ENCODE results near the gene RNF213. TPM values are rescaled to one million over a fixed set of nuclear protein-coding genes. Genes with fewer than 3 reads are reported as not detected.

RNF213 gene
- 62.1 and 62.8 TPM in 2 replicates for total RNA-seq (2021; fragmentation: NEBNext Ultra II Directional; extraction: Animal tissue kit (Norgen Biotek cat#: 25700))
- polyA plus RNA-seq (2011; rRNA removed), result 30.4 and 33.8 TPM in 2 replicates
- 29.3 TPM for polyA plus RNA-seq (2011; cell fraction: cytosol; rRNA removed)
- polyA plus RNA-seq (2011; cell fraction: nucleus; rRNA removed), result 278 TPM
- polyA plus RNA-seq (2012, experiment 1 of 2), result 41.4 to 55.4 TPM (median 46.9 TPM) in 4 replicates
- 4.1 TPM for polyA plus RNA-seq (2012, experiment 2 of 2)
- 26.5 TPM for polyA plus RNA-seq (2013, experiment 1 of 2)
- 21.3 TPM for polyA plus RNA-seq (2013, experiment 2 of 2)
- 118 and 169 TPM in 2 replicates for polyA minus RNA-seq (2011; rRNA and poly(A)+ RNA removed)
- 76.0 TPM for polyA minus RNA-seq (2011; cell fraction: cytosol; rRNA and poly(A)+ RNA removed)
- 166 TPM for polyA minus RNA-seq (2011; cell fraction: nucleus; rRNA and poly(A)+ RNA removed)
- long read RNA-seq, experiment 1, partial matches to known transcripts, result 6 of 11 reads
- long read RNA-seq, experiment 1, other reads (novel, unspliced or antisense), result 5 of 11 reads
- long read RNA-seq, experiment 2, partial matches to known transcripts, result 0 of 1 reads
- long read RNA-seq, experiment 2, other reads (novel, unspliced or antisense), result 1 of 1 reads

- H3K56ac ChIP-seq (replicated peaks; ENCODE audit: insufficient read length, low read depth, low read length), result peak within 1 kb of the TSS; percentile 86
- POLR2A ChIA-PET (ENCODE audit: partially characterized antibody), result interaction anchor here (0.6 to 4.9 kb wide), 5 partner anchors 12 to 1081 kb away, joined by 3 to 63 read pairs (median 6); partner anchors contain the start of gene GAA
- H4K8ac ChIP-seq (ENCODE audit: extremely low read depth, insufficient read depth, low read length), result peak within 1 kb of the TSS; percentile 93
- H2AFZ ChIP-seq (ENCODE audit: low read length), result no peak within 1 kb of the TSS
- H4K91ac ChIP-seq (replicated peaks; ENCODE audit: insufficient read length, low read length), result peak within 1 kb of the TSS; percentile 94
- CTCF ChIA-PET (ENCODE audit: partially characterized antibody), result no interaction called here
- H2BK12ac ChIP-seq (ENCODE audit: low read depth, low read length), result peak within 1 kb of the TSS; percentile 90; the same call in 1 of the 2 replicates
- peak within 1 kb of the TSS; percentile 68 to 80 for H3K4me2 ChIP-seq (ENCODE audit: insufficient read depth in 1 of 2, low read depth in 2 of 2, low read length in 2 of 2)
- no peaks in the 10 kb centered on the region; the same call in 1 of the 2 replicates for H3K23me2 ChIP-seq (ENCODE audit: low read depth, low read length)
- 0% methylated on average over 10 of the region's 54 CpGs; no CpG with 5 or more reads in 1 of the 2 experiments for WGBS, 2 experiments (ENCODE audit: extremely low coverage in 1 of 2, insufficient coverage in 1 of 2, insufficient read length in 1 of 2, insufficient replicate concordance in 2 of 2, low coverage in 1 of 2, low lambda C conversion rate in 2 of 2, missing lambda C conversion rate in 1 of 2)
- peaks cover 14 to 28% (median 22%) of the 10 kb centered on the region in 4 experiments for H3K4me1 ChIP-seq (replicated peaks in 1 of 4; ENCODE audit: control insufficient read depth in 3 of 4, insufficient read depth in 4 of 4, low read length in 3 of 4)
- no peak within 1 kb of the TSS for H2AK5ac ChIP-seq (ENCODE audit: low read depth, low read length)
- peak in 1 of 2 experiments; percentile 66 for DNase-seq (ENCODE audit: low read depth in 1 of 2, low spot score in 2 of 2)
- H3K14ac ChIP-seq (ENCODE audit: insufficient read length), result peak within 1 kb of the TSS; percentile 2
- peak within 1 kb of the TSS; percentile 93 for H3K27ac ChIP-seq (ENCODE audit: low read depth, low read length)
- H3K36me3 ChIP-seq (ENCODE audit: control insufficient read depth in 2 of 4, insufficient read depth in 4 of 4, low read length in 3 of 4), result peaks cover 0 to 4% (median 0%) of the 10 kb centered on the region in 4 experiments; a peak in 2 of 8 replicates
- no peak for FAIRE-seq
- H2BK120ac ChIP-seq (replicated peaks; ENCODE audit: low read depth, low read length), result no peak within 1 kb of the TSS
- H3K4me3 ChIP-seq (ENCODE audit: extremely low read depth in 1 of 4, insufficient read depth in 2 of 4, low read depth in 3 of 4, low read length in 4 of 4), result peak within 1 kb of the TSS; percentile 56 to 90 (median 70)
- H3K18ac ChIP-seq (ENCODE audit: extremely low read depth, low read length), result peak within 1 kb of the TSS; percentile 96
- H2BK20ac ChIP-seq (ENCODE audit: low read length), result no peak within 1 kb of the TSS
- H3K79me2 ChIP-seq (ENCODE audit: control insufficient read depth in 1 of 2, insufficient read depth in 2 of 2, low read length in 2 of 2), result peaks cover 0 to 10% of the 10 kb centered on the region in 2 experiments; a peak in 2 of 4 replicates
- peak within 1 kb of the TSS; percentile 99 for H2BK5ac ChIP-seq (ENCODE audit: low read depth, low read length)
- H3K9ac ChIP-seq (replicated peaks in 1 of 4; ENCODE audit: extremely low read depth in 1 of 4, low read depth in 3 of 4, low read length in 3 of 4), result peak within 1 kb of the TSS; percentile 84 to 91 (median 88)
- H3K79me1 ChIP-seq (ENCODE audit: low read depth, low read length), result 0 out of 2 replicates have a peak, but pooled peaks cover 3% of the 10 kb centered on the region
- peak within 1 kb of the TSS; percentile 80 for H4K5ac ChIP-seq (ENCODE audit: insufficient read length, low read depth, low read length)
- H3K4ac ChIP-seq (replicated peaks; ENCODE audit: insufficient read length, low read depth, low read length), result peak within 1 kb of the TSS; percentile 53
- peaks cover 0 to 1% of the 10 kb centered on the region in 2 experiments for H4K20me1 ChIP-seq (replicated peaks in 1 of 2; ENCODE audit: control insufficient read depth in 1 of 2, insufficient read depth in 2 of 2, low read length in 2 of 2)
- no peaks in the 10 kb centered on the region for H3K9me3 ChIP-seq (ENCODE audit: insufficient read depth in 2 of 2, low read depth in 1 of 2, low read length in 1 of 2)
- no peak within 1 kb of the TSS for H2BK15ac ChIP-seq (ENCODE audit: low read length)
- H3K27me3 ChIP-seq (replicated peaks in 1 of 4; ENCODE audit: control insufficient read depth in 3 of 4, extremely low read depth in 1 of 4, insufficient read depth in 3 of 4, low read length in 3 of 4), result no peaks in the 10 kb centered on the region
- H3K23ac ChIP-seq (ENCODE audit: insufficient read length), result no peak within 1 kb of the TSS
- TF ChIP-seq TAF1 (IDR thresholded peaks at IDR 0.05; ENCODE audit: low read depth, low read length) (peak; percentile 51; the same call in 1 of the 2 replicates), POLR2AphosphoS5 (IDR thresholded peaks at IDR 0.05; ENCODE audit: low read depth, low read length) (peak; percentile 31; the same call in 1 of the 2 replicates), PHF8 (conservative IDR thresholded peaks at IDR 0.05; ENCODE audit: low read depth, low read length) (peak; percentile 68), SRF (IDR thresholded peaks at IDR 0.05; ENCODE audit: low read depth, low read length) (no peak), CHD2 (IDR thresholded peaks at IDR 0.05; ENCODE audit: low read length) (no peak), TCF12 (IDR thresholded peaks at IDR 0.05; ENCODE audit: low read depth, low read length) (0 out of 2 replicates have a peak, but pooled peaks have one; percentile 43), HDAC2 (IDR thresholded peaks at IDR 0.05; ENCODE audit: borderline replicate concordance in 1 of 2, low read depth in 2 of 2, low read length in 2 of 2) (no peak), POLR2A (IDR thresholded peaks at IDR 0.05; ENCODE audit: control extremely low read depth in 1 of 2, low read depth in 2 of 2, low read length in 2 of 2) (0 out of 3 replicates have a peak, but pooled peaks of 1 of the 2 experiments have one; percentile 6), CBX5 (IDR thresholded peaks at IDR 0.05; ENCODE audit: low read depth, low read length) (no peak), SIN3A (conservative IDR thresholded peaks at IDR 0.05 in 1 of 2, IDR thresholded peaks at IDR 0.05 in 1 of 2; ENCODE audit: low read depth in 1 of 2, low read length in 2 of 2) (no peak)
These were observed at the start of gene RNF213 for GRCh38 chr17:80260791-80261158. TSS of gene RNF213 (plus strand) at chr17:80260852. CDS start at chr17:80263682, 2,830 bp downstream.

All from H1 (cell line).